Colonic mucosa (tissue), 4 donors: ENCODE measurements around the gene EXOSC5. TPM values are rescaled to one million over a fixed set of nuclear protein-coding genes. Genes with fewer than 3 reads are reported as not detected.
A peak's percentile ranks its signal among the peaks of the same experiment; 100 is the strongest.
"Not testable (repeated sequence)": the region's sequence is repeated elsewhere in the genome, so short reads cannot be mapped to it uniquely, and the experiment has no call there.

ENCODE experiments used
- DNase-seq: peaks from one replicate; pipeline ENCODE4 v3.0.0-alpha.2; 2020
- H3K27ac ChIP-seq: fragments of 200-600 bp; one replicate; pipeline ENCODE4 v1.8.0; 2021
- H3K27me3 ChIP-seq: fragments of 200-600 bp; one replicate; pipeline ENCODE4 v1.8.0; 2021
- H3K36me3 ChIP-seq: fragments of 200-600 bp; one replicate; pipeline ENCODE4 v1.8.0; 2021
- H3K4me1 ChIP-seq: fragments of 200-600 bp; one replicate; pipeline ENCODE4 v1.8.0; 2021; ENCODE audit warnings: mild to moderate bottlenecking
- H3K4me3 ChIP-seq: fragments of 200-600 bp; one replicate; pipeline ENCODE4 v1.8.0; 2021
- H3K9ac ChIP-seq, 2 donors: one replicate each; pipeline ENCODE4 v1.7.0; 2013; ENCODE audit warnings: control low read depth in 2 of 2, low read depth in 2 of 2, low read length in 2 of 2
- H3K9me3 ChIP-seq: fragments of 200-600 bp; one replicate; pipeline ENCODE4 v1.8.0; 2021
- CTCF ChIP-seq: fragments of 200-600 bp; IDR thresholded peaks from one replicate; pipeline ENCODE4 v1.8.0; 2022; ENCODE audit warnings: antibody characterized with exemption, mild to moderate bottlenecking
- intact Hi-C: fragments of 100-400 bp; cut with DNase I; formaldehyde crosslinking; loops from one replicate; pipeline ENCODE4 v1.14.1; 2022
- total RNA-seq, 2 donors: library from RNA; stranded (reverse); fragmentation: NEBNext Ultra II Directional in 1 of 2; extraction: Animal tissue kit (Norgen Biotek cat#: 25700) in 1 of 2; gene quantifications; one replicate each; pipeline ENCODE4 v1.2.1, GENCODE V29; 2021
- donor health status: healthy.
- donor health status: DM: no; HTN: no; CAD: no.
- donor health status: DM: no; HTN: no; CAD: no.

The EXOSC5 gene
- total RNA-seq, 2 donors from 2014 or later, result 11.5 to 33.5 TPM

- H3K36me3 ChIP-seq, result no peaks in the 10 kb centered on the region
- H3K27ac ChIP-seq, result no peak overlapping the region
- DNase-seq, result no peak
- H3K9me3 ChIP-seq, result no peaks in the 10 kb centered on the region
- peaks cover 3% of the 10 kb centered on the region for H3K4me1 ChIP-seq
- intact Hi-C loops, result loop anchor here (10.0 kb wide), 1 partner anchor 97 kb away; no protein-coding TSS in a partner anchor
- H3K9ac ChIP-seq, result no peak overlapping the region
- no peak for TF ChIP-seq CTCF
- H3K4me3 ChIP-seq, result no peak overlapping the region
- no peaks in the 10 kb centered on the region for H3K27me3 ChIP-seq
These were observed 44.3 kb upstream of the EXOSC5 start for GRCh38 chr19:41441321-41441945.

- Histone ChIP-seq H3K4me1 (peaks cover 3% of the 10 kb centered on the region), H3K9ac (peak within 1 kb of the TSS; percentile 72 to 92), H3K27me3 (no peaks in the 10 kb centered on the region), H3K4me3 (peak within 1 kb of the TSS; percentile 65), H3K9me3 (no peaks in the 10 kb centered on the region), H3K27ac (peak within 1 kb of the TSS; percentile 91), H3K36me3 (no peaks in the 10 kb centered on the region)
- TF ChIP-seq CTCF, result peak; percentile 26
- intact Hi-C loops, result loop anchor here (10.0 kb wide), 2 partner anchors 95 to 115 kb away; no protein-coding TSS in a partner anchor
- DNase-seq, result peak; percentile 99
These were observed 42.5 kb upstream of the EXOSC5 start, which contains the start of gene DMAC2 for GRCh38 chr19:41439441-41440222. Gene DMAC2 (minus strand): TSS chr19:41439912. CDS start chr19:41439899, 13 bp downstream.

GRCh38 chr19:41437944-41438574 is 40.9 kb upstream of the EXOSC5 start:
- no peak for TF ChIP-seq CTCF
- Histone ChIP-seq H3K9ac (no peak overlapping the region), H3K4me3 (no peak overlapping the region), H3K36me3 (no peaks in the 10 kb centered on the region), H3K9me3 (no peaks in the 10 kb centered on the region), H3K27ac (no peak overlapping the region), H3K4me1 (peaks cover 3% of the 10 kb centered on the region), H3K27me3 (no peaks in the 10 kb centered on the region)
- no peak for DNase-seq
- intact Hi-C loops, result loop anchor here (10.0 kb wide), 1 partner anchor 113 kb away; no protein-coding TSS in a partner anchor

- peak overlapping the region in 1 of 2 donors; percentile 34 for H3K9ac ChIP-seq
- peaks cover 3% of the 10 kb centered on the region for H3K4me1 ChIP-seq
- H3K4me3 ChIP-seq, result no peak overlapping the region
- no peak for TF ChIP-seq CTCF
- no peaks in the 10 kb centered on the region for H3K36me3 ChIP-seq
- no peaks in the 10 kb centered on the region for H3K9me3 ChIP-seq
- intact Hi-C loops, result loop anchor here (10.0 kb wide), 1 partner anchor 112 kb away; no protein-coding TSS in a partner anchor
- no peak for DNase-seq
- no peaks in the 10 kb centered on the region for H3K27me3 ChIP-seq
- peak overlapping the region; percentile 17 for H3K27ac ChIP-seq
These were observed 39.5 kb upstream of the EXOSC5 start for GRCh38 chr19:41436674-41436951.

GRCh38 chr19:41435936-41436673 is 38.9 kb upstream of the EXOSC5 start:
- no peak overlapping the region for H3K27ac ChIP-seq
- no peak overlapping the region for H3K9ac ChIP-seq
- intact Hi-C loops, result loop anchor here (10.0 kb wide), 1 partner anchor 111 kb away; no protein-coding TSS in a partner anchor
- H3K9me3 ChIP-seq, result no peaks in the 10 kb centered on the region
- DNase-seq, result no peak
- H3K4me1 ChIP-seq, result peaks cover 3% of the 10 kb centered on the region
- H3K27me3 ChIP-seq, result no peaks in the 10 kb centered on the region
- H3K36me3 ChIP-seq, result no peaks in the 10 kb centered on the region
- TF ChIP-seq CTCF, result no peak
- no peak overlapping the region for H3K4me3 ChIP-seq

GRCh38 chr19:41435376-41435775 is 38.2 kb upstream of the EXOSC5 start:
- H3K4me3 ChIP-seq, H3K4me1 ChIP-seq, DNase-seq, H3K9ac ChIP-seq, H3K36me3 ChIP-seq, H3K27me3 ChIP-seq, H3K27ac ChIP-seq, H3K9me3 ChIP-seq: not testable (repeated sequence)
- intact Hi-C loops, result loop anchor here (10.0 kb wide), 1 partner anchor 111 kb away; no protein-coding TSS in a partner anchor
